CD1c-positive myeloid dendritic cell (primary cell): ENCODE measurements around the gene UGT1A10.
A peak's percentile ranks its signal among the peaks of the same experiment; 100 is the strongest.
"Not testable (repeated sequence)": the region's sequence is repeated elsewhere in the genome, so short reads cannot be mapped to it uniquely, and the experiment has no call there.

Experiments
- DNase-seq: peaks from one replicate; pipeline ENCODE4 v3.0.0-alpha.2; 2016; ENCODE audit errors: extremely low spot score

The UGT1A10 gene

GRCh38 chr2:233692648-233693047, 56.4 kb downstream of the UGT1A10 start, which contains the start of gene UGT1A6:
Gene UGT1A6 (plus strand): TSS chr2:233692890. CDS start chr2:233693005, 115 bp downstream.
- DNase-seq: no peak

GRCh38 chr2:233693963-233694362, 57.7 kb downstream of the UGT1A10 start:
- no peak for DNase-seq

- DNase-seq: no peak
Measured at GRCh38 chr2:233698740-233699139, 62.5 kb downstream of the UGT1A10 start.

GRCh38 chr2:233699424-233700027, 63.3 kb downstream of the UGT1A10 start:
- no peak for DNase-seq

GRCh38 chr2:233700028-233700635, 63.9 kb downstream of the UGT1A10 start:
- no peak for DNase-seq

GRCh38 chr2:233700842-233701241, 64.6 kb downstream of the UGT1A10 start:
- not testable (repeated sequence) for DNase-seq

- DNase-seq: no peak
Measured at GRCh38 chr2:233702238-233702637, 66.0 kb downstream of the UGT1A10 start.

- no peak for DNase-seq
Measured at GRCh38 chr2:233705911-233706506, 69.8 kb downstream of the UGT1A10 start.

GRCh38 chr2:233706720-233707119, 70.5 kb downstream of the UGT1A10 start:
- DNase-seq: no peak

- DNase-seq: no peak
Measured at GRCh38 chr2:233707940-233708644, 71.8 kb downstream of the UGT1A10 start.

- no peak for DNase-seq
Measured at GRCh38 chr2:233708942-233709341, 72.7 kb downstream of the UGT1A10 start.

- peak; percentile 57 for DNase-seq
Measured at GRCh38 chr2:233711312-233712008, 75.2 kb downstream of the UGT1A10 start.

GRCh38 chr2:233712611-233713261, 76.5 kb downstream of the UGT1A10 start, which contains the start of gene UGT1A5:
Gene UGT1A5 (plus strand): TSS chr2:233712907. CDS start chr2:233712992, 85 bp downstream.
- no peak for DNase-seq

- DNase-seq: no peak
Measured at GRCh38 chr2:233713262-233713615, 77.0 kb downstream of the UGT1A10 start.

- DNase-seq: no peak
Measured at GRCh38 chr2:233714121-233714520, 77.9 kb downstream of the UGT1A10 start.

GRCh38 chr2:233718552-233718951, 82.3 kb downstream of the UGT1A10 start, which contains the start of gene UGT1A4:
Gene UGT1A4 (plus strand): TSS chr2:233718736. CDS start chr2:233718821, 85 bp downstream.
- DNase-seq: no peak

- no peak for DNase-seq
Measured at GRCh38 chr2:233728723-233729301, 92.6 kb downstream of the UGT1A10 start, which contains the start of gene UGT1A3. Gene UGT1A3 (plus strand): TSS chr2:233729042. CDS start chr2:233729127, 85 bp downstream.

GRCh38 chr2:233736868-233737653, 100.8 kb downstream of the UGT1A10 start:
- not testable (repeated sequence) for DNase-seq

- no peak for DNase-seq
Measured at GRCh38 chr2:233740870-233741269, 104.6 kb downstream of the UGT1A10 start.
